Fibroblast of skin of scalp (primary cell): ENCODE data around the gene CRELD1.
"Not testable (repeated sequence)": the region's sequence is repeated elsewhere in the genome, so short reads cannot be mapped to it uniquely, and the experiment has no call there.

ENCODE experiments used
- DNase-seq: peaks from one replicate; pipeline ENCODE4 v3.0.0-alpha.2; 2013

Gene CRELD1

DNA sequence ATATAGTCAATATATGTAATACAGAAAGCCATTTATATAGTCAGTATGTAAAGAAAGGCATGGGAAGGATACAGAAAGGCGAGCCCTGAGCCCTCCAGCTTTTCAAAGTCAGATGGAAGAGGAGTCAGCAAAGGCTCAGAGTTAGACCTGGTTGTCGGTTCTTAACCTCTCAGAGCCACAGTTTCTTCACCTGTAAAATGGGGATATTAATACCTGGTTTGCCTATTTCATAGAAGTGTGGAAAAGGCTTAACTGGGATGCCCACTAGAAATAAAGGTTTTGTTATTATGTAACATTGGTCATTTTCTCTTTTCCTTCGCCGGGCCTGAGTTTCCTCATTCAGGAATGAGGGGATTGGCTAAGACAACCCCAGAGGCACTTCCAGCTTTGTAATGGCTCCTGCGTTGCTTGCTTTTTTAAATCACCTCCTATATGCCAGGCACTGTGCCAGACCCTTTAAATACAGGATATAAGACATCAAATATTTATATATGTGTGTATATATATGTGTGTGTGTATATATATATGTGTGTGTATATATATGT lies 2.4 kb downstream of the CRELD1 start:
- no peak for DNase-seq

DNA sequence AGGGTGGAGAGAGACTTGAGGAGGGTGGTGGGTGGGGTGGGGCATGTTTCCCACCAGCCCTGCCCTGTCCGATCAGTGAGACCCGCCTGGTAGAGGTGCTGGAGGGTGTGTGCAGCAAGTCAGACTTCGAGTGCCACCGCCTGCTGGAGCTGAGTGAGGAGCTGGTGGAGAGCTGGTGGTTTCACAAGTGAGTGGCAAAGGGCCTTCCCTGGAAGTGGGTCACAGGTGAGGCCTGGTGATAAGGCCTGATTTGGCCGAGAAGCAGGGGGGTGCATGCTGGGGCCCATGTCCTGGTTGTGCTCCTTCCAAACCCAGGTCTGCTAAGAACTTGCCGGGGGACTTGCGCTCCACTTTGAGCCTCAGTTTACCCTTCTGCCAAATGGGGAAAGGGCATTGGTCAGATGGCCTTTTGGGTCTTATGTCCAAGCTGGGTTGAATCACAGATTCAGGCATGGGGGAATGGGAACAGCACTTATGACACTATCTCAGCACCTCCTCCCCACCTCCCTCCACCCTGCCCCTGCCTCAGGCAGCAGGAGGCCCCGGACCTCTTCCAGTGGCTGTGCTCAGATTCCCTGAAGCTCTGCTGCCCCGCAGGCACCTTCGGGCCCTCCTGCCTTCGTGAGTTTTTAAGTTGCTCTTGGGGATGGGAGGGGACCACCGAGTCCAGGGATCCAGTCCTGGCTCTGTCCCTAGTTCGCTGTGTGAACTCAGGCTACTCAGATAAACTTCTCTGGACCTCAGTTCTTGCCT lies 4.0 kb downstream of the CRELD1 start:
- DNase-seq = no peak

DNA sequence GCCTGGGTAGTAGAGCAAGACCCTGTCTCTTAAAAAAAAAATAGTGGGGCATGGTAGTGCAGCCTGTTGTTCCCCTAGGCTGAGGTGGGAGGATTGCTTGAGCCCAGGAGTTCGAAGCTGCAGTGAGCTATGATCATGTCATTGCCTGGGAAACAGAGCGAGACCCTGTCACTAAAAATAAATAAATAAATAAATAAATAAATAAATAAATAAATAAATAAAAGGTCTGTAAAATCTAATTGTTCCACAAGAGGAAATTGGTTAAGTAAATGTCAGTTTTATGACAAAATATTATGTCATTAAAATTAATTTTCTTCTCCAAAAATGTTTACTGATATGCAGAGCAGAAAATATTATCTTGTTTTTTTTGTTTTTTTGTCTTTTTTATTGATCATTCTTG lies 5.3 kb downstream of the CRELD1 start:
- no peak for DNase-seq

DNA sequence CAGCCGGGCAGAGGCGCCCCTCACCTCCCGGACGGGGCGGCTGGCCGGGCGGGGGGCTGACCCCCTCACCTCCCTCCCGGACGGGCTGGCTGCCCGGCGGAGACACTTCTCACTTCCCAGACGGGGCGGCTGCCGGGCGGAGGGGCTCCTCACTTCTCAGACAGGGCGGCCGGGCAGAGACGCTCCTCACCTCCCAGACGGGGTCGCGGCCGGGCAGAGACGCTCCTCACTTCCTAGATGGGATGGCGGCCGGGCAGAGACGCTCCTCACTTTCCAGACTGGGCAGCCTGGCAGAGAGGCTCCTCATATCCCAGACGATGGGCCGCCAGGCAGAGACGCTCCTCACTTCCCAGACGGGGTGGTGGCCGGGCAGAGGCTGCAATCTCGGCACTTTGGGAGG lies 6.3 kb downstream of the CRELD1 start:
- not testable (repeated sequence) for DNase-seq

DNA sequence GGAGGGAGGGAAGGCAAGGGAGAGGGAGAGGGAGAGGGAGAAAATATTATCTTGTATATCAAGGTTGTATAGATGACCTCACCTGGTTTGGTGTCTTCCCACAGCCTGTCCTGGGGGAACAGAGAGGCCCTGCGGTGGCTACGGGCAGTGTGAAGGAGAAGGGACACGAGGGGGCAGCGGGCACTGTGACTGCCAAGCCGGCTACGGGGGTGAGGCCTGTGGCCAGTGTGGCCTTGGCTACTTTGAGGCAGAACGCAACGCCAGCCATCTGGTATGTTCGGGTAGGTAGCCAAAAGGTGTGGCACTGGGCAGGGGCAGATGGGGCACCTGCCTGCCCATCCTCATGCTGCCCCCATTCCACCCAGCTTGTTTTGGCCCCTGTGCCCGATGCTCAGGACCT lies 7.1 kb downstream of the CRELD1 start:
- DNase-seq = no peak

DNA sequence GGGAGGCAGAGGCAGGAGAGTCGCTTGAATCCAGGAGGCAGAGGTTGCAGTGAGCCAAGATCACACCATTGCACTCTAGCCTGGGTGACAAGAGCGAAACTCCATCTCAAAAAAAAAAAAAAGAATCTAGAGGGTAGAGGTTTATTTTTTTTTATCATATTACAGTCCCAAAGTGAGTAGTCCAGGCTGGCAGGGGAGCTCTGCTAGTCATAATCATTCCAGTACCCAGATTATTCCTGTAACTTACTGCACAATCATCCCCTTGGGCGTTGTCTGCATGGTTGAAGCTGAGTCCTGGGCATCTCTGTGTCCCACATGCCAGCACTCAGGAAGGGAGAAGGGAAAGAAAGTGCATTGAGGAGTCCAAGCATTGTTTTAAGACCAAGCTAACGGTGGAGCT lies 8.5 kb downstream of the CRELD1 start:
- DNase-seq = no peak

DNA sequence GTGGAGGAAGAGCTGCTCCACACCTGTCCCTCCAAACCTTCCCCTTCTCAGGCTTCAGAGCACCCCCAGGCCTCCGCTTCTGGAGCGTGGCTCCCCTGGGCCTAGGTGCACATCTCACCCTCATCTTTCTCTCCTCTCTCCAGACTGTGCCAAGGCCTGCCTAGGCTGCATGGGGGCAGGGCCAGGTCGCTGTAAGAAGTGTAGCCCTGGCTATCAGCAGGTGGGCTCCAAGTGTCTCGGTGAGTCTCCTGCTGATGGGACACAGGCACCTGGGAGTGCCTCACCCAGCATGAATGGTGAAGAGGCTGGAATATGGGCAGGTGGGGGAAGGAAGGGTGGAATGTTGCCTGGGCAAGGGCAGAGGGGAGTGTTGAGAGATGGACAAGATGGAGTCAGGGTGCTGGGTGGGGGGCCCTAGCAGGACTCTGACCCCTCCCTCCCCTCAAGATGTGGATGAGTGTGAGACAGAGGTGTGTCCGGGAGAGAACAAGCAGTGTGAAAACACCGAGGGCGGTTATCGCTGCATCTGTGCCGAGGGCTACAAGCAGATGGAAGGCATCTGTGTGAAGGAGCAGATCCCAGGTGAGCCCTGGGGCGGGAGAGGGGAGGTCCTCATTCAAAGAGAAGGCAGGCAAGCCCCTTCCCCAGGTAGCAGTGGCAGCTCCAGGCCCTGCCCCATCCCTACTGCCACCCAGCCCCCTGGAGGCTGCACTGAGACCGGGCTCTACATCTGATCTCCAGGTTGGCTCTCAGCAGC lies 9.5 kb downstream of the CRELD1 start:
- DNase-seq = no peak

DNA sequence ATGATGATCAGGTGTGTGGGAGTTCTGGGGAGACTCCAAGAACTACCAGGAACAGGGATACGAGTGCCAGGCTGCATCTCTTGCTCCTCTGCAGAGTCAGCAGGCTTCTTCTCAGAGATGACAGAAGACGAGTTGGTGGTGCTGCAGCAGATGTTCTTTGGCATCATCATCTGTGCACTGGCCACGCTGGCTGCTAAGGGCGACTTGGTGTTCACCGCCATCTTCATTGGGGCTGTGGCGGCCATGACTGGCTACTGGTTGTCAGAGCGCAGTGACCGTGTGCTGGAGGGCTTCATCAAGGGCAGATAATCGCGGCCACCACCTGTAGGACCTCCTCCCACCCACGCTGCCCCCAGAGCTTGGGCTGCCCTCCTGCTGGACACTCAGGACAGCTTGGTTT lies 10.6 kb downstream of the CRELD1 start:
- DNase-seq = no peak

DNA sequence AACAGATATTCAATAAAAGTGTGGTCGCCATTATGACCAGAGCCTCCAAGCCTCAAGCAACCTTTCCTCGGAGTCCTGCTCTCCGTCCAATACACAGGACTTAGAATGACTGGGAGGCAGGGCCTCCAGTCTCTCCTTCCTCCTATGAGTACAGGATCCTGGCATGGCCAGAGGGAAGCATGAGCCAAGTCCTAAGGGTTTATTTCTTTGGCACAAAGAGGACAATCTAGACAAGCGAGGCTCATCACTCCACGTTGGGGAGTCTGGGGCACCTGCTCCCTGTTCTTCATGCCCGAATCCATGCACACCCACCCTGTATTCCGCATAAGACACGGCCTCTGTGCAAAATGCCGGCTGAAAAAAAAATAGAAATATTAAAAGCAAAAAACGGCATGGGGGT lies 11.7 kb downstream of the CRELD1 start:
- no peak for DNase-seq

DNA sequence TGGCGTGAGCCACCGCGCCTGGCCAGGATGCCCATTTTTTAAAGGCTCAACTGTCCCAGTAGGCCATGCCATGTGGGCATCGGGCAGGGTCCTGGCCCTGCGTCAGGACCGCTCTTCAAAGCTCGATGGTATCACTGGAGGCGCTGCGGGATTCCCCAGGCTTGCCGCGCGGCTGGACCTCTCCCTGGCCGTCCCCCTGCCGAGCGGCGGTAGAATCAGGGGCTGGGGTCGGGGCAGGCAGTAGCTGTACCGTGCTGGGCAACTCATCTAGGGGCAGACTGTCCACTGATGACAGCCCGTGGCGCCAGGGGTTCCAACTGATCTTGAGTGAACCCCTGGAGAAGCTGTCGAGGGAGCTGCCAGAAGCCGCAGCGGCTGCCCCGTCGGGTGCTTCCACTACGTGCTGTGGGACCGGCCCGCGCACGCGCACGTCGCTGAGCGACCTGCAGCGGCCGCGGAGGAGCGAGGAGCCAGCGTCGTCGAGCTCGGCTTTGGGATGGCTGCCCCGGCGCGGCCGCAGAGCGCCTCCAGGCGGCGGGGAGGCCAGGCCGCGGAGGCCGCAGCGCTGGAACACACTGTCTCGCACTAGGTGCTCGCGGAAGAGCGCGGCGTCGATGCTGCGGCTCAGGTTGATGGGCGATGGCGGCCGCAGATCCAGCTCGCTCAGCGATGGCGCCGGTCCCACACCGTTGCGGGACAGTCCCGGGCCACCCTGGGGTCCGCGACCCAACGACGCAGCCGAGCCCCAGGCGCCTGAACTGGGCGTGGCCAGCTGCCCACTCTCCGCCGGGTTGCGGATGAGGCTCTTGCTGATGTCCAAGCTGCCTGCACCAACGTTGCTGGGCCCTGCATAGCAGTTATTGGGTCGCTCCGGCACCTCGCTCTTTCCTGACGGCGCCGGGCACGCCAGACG lies 12.7 kb downstream of the CRELD1 start:
- peak; percentile 91 for DNase-seq

DNA sequence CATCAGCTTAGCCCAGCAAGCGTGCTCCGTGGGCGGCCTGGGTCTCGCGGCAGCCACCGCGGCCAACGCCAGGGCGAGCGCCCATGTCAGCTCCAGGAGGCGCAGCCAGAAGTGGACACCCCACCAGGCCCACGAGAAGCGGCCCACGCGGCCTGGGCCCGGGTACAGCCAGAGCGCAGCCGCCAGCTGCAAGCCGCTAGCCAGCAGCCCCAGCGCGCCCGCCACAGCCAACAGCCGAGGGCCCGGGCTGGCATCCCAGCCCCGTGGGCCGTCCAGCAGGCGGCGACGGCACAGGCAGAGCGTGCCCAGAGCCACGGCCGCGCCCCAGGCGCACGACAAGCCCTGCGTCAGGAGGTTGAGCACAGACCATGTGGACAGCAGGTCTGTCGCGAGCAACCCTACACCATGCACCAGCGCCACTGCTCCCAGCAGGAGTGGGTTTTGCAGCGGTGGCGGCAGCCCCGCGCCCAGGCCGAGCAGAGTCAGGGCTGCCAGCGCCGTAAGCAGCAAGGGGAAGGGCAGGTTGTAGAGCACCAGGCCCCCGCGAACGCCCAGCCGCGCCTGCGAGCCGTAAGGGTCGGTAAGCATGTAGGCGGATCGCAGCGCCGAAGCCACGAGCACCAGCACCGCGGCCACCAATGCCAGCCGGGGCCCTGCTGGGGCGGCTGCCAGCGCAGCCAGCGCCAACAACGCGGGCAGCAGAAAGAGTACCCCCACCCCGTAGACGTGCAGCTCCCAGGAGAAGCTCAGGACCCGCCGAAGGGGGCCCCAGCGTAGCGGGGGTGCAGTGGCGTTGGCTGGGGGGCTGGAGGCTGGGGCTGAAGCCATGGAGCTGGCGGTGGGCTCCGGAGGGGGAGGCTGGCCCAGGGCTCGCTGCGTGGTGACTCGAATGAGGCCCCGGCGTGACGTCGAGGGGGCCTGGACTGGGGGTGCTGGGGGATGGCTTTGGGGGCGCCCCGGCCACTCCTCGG lies 13.7 kb downstream of the CRELD1 start:
- DNase-seq = peak; percentile 77

DNA sequence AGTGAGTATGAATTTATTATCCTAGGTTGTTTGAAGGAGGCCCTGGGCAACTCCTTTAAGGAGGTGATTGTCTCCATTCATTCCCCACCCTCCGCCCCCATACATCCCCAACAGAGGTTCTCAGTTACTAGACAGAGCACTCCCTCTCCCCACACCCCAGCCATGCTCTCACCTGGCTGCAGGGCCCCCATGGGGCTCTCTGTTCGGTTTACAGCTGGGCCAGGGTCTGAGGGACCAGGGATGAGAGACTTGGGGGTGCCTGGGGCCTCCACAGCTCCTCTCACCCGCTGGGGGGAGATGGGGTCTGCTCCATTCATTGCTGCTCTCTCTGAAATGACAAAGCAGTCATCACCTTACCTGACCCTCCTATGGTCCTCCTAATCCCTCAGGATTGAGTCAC lies 15.0 kb downstream of the CRELD1 start:
- no peak for DNase-seq

DNA sequence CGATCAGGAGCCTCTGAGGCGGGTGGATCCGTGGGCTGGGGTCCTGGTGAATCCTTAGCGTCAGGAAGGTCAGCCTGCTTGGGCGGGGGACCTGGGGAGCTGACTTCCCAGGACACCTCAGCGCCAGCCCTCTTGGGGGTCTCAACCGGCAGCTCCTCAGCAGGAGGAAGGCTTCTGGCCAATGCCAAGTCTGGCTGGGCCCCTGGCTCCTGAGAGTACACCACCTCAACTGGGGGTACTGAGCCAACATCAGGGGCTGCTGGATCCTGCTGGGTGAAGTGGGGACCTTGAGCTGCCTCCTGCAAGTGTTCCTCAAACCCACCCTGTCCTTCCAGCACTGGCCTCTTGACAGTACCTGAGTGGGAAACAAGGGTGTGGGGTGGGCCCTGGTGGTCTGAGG lies 15.5 kb downstream of the CRELD1 start:
- no peak for DNase-seq

DNA sequence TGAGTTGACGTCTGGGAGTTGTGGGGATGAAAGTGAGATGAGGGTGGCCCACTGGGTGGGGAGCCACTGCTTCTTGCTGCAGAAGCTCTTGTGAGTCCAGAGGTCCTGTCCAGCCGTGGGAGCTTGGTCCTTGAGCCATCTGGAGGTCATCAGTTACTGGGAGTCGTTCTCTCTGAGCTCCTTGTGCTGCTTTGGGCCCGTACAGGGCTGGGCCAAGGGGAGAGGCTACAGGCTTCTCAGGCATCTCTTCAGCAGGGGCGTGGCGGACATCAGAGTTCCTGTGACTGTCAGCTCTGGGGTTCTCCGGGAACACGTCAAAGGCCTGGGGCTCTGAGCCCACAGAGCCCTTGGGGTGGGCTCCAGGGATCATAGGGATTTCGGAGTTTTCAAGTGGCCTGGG lies 16.0 kb downstream of the CRELD1 start:
- DNase-seq = no peak

DNA sequence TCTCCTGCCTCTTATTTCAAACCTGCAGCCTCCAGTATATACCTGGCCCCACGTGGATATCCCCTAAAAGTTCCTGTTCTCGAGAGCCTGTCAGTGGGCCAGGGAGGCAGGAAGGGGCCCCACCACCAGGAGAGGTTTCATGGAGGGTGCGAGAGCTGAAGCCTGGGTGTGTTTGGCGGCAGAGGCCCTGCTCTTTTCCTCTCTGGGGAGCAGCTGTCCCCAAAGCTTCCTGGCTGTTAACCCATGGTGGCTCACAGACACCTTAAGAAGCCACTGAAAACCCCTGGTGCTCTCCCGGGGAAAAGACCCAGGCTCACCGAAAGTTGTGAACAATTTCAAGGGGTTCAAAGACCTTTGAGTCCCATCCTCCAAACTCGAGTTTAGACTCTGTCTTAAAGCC lies 17.5 kb downstream of the CRELD1 start:
- DNase-seq = no peak

DNA sequence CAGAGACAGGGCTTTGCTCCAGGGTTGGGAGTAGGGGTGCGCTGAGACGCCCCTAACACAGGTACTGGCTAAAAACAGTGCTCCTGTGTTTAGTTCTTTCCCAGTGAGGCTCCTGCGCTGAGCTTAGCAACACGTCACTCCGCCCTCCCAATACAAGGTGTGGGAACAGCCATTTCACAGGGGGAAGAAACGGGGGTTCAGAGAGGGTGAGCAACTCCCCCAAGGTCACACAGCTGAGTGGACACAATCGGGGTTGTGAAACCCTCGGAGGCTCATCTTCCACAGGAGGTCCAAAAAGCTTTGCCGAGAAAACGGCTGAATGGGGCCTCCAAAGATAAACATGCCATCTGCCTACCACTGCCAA lies 17.9 kb downstream of the CRELD1 start:
- DNase-seq = no peak

DNA sequence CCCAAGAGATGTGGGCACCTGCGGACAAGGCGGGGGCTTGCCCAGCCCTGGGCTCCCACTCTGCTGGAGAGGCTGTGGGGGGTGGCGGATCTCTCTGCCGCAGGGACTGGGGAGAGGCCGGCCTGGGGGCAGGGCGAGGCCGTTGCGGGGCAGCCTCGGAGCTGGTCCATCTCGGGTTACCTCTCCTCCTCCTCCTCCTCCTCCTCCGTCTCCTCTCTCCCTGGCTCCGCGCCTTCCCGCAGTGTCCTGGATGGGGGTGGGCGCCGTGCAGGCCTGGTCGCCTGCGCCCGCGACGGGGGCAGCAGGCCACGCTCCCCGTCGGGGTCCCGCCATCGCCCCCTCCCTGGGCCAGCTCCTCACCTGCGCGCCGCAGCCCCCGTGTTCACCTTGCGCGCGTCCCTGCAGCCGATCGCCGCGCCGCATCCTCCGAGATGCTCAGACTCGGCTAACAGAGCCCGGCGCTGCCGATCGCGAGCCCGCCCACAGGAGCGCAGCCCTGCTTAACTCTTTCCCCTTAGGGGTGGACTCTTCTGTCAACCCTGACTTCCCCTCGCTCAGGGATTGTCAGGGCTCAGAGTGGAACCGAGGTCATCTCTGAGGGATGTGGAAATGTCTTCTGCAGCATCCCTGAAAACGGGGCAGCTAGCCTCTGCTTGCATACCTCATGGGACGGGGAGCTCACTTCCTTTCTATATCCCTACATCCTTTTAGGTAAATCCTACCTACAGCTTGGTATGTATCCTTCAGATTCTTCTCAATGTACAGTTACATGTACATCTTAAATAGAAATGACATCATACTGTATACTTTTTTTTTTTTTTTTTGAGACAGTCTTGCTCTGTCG lies 18.6 kb downstream of the CRELD1 start, which contains the start of gene PRRT3:
TSS of gene PRRT3 (minus strand) at position 447 of the 844 bp plus-strand sequence. CDS start 2,293 bp downstream, outside the sequence.
- DNase-seq = no peak

DNA sequence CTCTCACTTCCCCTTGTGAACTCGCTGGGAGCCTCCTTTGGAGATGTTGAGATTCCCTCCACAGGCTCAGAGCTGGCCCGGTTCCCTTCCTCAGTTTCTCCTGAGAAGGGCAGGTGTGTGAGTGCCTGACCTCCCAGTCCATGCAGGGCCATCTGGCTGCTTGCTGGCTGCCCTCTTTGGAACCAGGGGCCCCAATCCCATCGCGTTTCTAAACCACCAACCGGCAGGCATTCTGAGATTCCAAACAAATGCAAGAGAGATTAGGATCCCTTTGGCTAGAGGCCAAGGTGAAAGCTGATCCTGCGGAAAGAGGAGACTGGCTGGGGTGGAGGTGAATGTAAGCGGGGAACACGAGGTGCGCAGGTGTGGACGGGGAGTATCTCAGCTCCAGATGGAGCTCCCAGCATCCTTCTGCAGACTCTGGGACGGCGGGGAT lies 21.5 kb downstream of the CRELD1 start:
- no peak for DNase-seq

DNA sequence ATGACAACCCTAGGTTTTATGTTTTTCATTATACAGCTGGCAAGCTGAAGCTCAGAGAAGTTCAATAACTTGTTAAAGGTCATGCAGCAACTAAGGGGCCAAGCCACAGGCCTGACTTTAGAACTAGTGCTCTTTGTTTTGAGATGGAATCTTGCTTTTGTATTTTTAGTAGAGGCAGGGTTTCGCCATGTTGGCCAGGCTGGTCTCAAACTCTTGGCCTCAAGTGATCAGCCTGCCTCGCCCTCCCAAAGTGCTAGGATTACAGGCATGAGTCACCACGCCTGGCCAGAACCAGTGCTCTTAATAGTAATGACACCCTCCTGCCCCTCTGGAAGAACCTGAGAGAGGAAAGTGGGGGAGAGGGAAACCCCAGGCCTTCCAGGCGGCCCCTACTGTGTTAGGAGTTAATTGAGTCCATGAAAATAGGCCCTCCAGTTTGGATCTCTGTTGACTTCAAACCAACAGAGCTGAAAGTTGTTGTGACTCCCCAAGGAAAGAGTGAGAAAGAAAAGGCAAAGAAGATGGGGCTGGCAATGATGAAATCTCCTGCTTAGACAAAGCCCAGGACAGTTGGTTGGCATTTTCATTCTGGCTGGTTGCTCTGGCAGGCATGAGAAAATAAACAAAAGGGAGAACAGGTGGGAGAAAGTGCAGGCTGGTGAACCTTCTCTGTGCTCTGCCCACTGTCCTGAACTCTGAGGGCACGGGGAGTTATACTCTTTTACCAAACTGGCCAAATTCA lies 22.1 kb downstream of the CRELD1 start:
- DNase-seq = no peak

DNA sequence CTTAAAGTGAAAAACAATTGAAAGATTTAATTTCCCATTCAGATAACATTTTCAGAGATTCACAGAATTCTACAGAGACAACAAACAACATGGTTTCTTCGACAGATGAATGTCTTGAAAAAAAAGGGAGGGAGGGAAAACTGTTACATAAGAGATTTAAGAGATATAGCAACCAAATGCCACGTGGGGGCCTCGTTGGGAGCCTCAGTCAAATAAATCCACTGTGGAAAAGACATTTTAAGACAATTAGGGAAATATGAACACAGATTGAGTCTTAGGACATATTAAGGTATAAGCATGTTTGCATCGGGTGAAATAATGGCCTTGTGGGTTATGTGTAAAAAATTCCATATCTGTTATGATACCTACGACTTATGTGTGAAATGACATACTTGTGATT lies 23.6 kb downstream of the CRELD1 start:
- peak; percentile 20 for DNase-seq
